Activated naive CD4-positive, alpha-beta T cell treated with anti-CD3 and anti-CD28 coated beads, Interleukin-2, amount 50 U/mL, for 24 hours (primary cell): ENCODE results near the gene SCPEP1.

Source experiments
- H3K27ac Mint-ChIP-seq: one replicate; pipeline ENCODE4 v1.8.0; 2021; ENCODE audit warnings: mild to moderate bottlenecking, mixed read lengths
- H3K27me3 Mint-ChIP-seq: one replicate; pipeline ENCODE4 v1.8.0; 2021; ENCODE audit warnings: mixed read lengths
- H3K36me3 Mint-ChIP-seq: one replicate; pipeline ENCODE4 v1.8.0; 2021; ENCODE audit warnings: mixed read lengths
- H3K4me1 Mint-ChIP-seq: one replicate; pipeline ENCODE4 v1.8.0; 2021; ENCODE audit warnings: mixed read lengths
- H3K4me3 Mint-ChIP-seq: one replicate; pipeline ENCODE4 v1.8.0; 2021; ENCODE audit warnings: mild to moderate bottlenecking, mixed read lengths
- H3K9me3 Mint-ChIP-seq: one replicate; pipeline ENCODE4 v1.8.0; 2021; ENCODE audit warnings: mixed read lengths

The SCPEP1 gene

DNA sequence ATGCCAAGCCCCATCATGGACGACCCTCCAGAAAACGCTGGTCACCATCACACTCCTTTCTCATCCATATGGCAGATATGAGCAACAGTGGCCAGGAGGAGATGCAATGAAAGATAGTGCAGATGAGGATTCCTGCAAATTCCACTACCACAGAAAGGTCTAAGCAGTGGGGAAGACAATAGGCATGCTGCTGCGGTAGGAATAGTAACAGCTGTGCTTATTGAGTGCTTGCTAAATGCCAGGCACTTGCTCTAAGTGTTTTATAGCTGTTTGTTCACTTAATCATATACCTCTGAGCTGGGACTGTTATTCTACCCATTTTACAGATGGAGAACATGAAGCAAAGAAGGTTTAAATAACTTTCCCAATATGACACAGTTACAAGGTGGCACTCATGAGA, 60.6 kb downstream of the SCPEP1 start:
- peaks cover 1% of the 10 kb centered on the region for H3K36me3 Mint-ChIP-seq
- no peak overlapping the region for H3K27ac Mint-ChIP-seq
- no peaks in the 10 kb centered on the region for H3K9me3 Mint-ChIP-seq
- no peaks in the 10 kb centered on the region for H3K4me1 Mint-ChIP-seq
- peaks cover 26% of the 10 kb centered on the region for H3K27me3 Mint-ChIP-seq
- H3K4me3 Mint-ChIP-seq: no peak overlapping the region

DNA sequence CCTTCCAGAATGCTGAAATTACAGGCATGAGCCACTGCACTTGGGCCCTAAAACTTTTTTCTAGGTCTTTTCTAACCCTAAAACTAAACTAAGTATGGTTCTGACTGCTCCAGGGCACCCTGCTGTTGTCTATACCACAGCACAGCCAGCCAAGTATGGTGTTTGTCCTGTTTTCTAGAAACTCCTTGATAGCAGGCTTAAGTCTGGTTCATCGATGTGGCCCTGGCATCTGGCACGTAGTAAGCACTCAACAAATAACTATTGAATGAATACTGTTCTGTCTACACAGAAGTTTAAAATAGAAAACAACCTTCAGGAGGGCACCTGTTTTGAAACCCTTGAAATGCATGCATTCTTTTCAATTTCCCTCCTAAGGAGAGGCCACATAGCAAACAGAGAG, 62.6 kb downstream of the SCPEP1 start:
- Mint-ChIP-seq H3K4me1 (peaks cover 4% of the 10 kb centered on the region), H3K36me3 (peaks cover 3% of the 10 kb centered on the region), H3K4me3 (no peak overlapping the region), H3K27ac (no peak overlapping the region), H3K9me3 (no peaks in the 10 kb centered on the region), H3K27me3 (peaks cover 38% of the 10 kb centered on the region)

DNA sequence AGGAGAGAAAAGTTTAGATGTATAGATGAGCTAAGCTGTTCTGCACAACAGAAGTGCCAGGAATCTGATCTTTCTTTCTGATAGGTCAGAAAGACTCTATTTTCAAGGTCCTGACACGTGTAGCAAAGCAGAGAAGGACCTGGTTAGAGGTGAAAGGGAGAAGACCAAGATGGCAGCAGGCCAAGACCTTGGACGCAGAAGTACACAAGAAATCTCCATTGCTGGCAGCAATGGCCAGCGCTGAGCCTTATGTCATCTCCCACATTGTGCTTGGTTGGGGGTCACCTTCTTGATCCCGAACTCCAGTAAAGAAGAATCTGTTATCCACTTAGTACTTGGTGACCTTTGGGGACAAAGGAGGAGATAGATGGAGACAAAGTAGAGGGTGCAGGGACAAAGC, 65.3 kb downstream of the SCPEP1 start:
- Mint-ChIP-seq H3K4me1 (peaks cover 16% of the 10 kb centered on the region), H3K27ac (no peak overlapping the region), H3K36me3 (peaks cover 5% of the 10 kb centered on the region), H3K9me3 (no peaks in the 10 kb centered on the region), H3K27me3 (peaks cover 45% of the 10 kb centered on the region), H3K4me3 (no peak overlapping the region)

DNA sequence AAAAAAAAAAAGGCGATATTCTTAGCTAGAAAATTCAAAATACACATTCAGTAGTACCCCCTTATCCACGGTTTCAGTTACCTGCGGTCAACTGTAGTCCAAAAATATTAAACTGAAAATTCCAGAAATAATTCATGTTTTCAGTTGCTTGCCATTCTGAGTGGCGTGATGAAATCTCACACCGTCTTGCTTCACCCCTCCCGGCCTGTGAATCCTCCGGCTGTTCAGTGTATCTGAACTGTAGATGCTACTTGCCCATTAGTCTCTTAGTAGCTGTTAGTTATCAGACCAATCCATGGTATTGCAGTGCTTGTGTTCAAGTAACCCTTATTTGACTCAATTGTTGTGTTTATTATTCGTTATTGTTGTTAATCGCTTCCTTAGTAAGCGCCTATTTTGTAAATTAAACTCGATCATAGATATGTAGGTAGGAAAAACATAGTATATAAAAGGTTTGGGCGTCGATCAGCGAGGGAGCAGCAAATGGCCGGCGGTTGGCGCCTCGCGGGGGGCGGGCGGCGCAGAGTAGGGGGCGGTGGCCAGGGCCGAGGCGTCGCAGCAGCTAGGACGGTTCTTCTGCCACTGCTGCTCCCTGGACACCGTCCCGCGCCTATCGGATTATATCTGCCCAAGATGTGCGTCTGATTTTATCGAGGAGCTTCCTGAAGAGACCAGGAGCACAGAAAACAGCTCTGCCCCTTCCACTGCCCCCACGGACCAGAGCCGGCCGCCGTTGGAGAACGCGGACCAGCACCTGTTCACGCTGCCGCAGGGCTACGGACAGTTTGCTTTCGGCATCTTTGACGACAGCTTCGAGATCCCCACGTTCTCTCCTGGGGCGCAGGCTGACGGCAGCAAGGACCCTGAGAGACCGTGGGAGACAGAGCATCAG, 67.3 kb downstream of the SCPEP1 start:
- Mint-ChIP-seq H3K27me3 (peaks cover 37% of the 10 kb centered on the region), H3K4me3 (peak overlapping the region; percentile 84), H3K36me3 (peaks cover 5% of the 10 kb centered on the region), H3K4me1 (peaks cover 16% of the 10 kb centered on the region), H3K27ac (no peak overlapping the region), H3K9me3 (no peaks in the 10 kb centered on the region)

DNA sequence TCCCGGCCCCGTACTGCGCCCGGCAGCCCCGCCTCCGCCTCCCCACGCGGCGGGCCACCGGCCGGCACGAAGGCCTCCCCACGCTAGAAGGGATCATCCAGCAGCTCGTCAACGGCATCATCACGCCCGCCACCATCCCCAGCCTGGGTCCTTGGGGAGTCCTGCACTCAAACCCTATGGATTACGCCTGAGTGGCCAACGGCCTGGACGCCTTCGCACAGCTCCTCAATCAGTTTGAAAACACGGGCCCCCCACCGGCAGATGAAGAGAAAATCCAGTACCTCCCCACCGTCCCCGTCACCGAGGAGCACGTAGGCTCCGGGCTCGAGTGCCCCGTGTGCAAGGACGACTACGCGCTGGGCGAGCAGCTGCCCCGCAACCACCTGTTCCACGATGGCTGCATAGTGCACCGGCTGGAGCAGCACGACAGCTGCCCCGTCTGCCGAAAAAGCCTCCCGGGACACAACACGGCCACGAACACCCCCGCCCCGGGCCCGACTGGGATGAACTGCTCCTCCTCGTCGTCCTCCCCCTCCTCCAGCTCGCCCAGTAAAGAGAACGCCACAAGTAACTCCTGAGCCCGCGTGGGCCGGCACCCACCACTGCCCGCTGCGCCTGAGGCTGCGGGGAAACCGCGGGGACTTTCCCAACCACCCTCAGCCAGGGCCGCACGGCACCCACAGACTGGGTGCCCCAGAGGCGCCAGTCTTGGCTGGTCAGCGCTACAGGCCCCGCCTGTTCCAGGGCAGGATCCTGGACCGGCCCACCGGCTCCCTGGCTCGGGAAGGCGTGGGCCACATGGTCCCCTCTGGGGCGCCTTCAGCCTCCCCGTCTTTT, 68.2 kb downstream of the SCPEP1 start:
- no peaks in the 10 kb centered on the region for H3K9me3 Mint-ChIP-seq
- H3K27ac Mint-ChIP-seq: no peak overlapping the region
- H3K4me3 Mint-ChIP-seq: peak overlapping the region; percentile 84
- peaks cover 37% of the 10 kb centered on the region for H3K27me3 Mint-ChIP-seq
- H3K4me1 Mint-ChIP-seq: peaks cover 16% of the 10 kb centered on the region
- peaks cover 5% of the 10 kb centered on the region for H3K36me3 Mint-ChIP-seq

DNA sequence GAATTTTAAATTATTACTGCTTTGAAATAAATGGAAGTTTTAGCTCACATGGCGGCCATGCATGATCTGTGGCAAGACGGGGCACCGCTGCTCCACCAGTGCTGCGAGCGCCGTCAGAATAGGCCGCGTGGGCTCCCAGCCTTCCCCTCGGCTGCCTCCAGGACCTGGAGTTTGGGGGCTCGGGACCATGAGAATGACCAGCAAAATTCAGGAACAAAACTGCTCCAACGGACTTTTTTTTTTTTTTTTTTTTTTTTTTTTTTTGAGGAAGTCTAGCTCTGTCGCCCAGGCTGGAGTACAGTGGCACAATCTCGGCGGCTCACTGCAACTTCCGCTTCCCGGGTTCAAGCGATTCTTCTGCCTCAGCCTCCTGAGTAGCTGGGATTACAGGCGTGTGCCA, 68.8 kb downstream of the SCPEP1 start:
- peaks cover 5% of the 10 kb centered on the region for H3K36me3 Mint-ChIP-seq
- peak overlapping the region; percentile 71 for H3K4me3 Mint-ChIP-seq
- H3K27ac Mint-ChIP-seq: no peak overlapping the region
- peaks cover 16% of the 10 kb centered on the region for H3K4me1 Mint-ChIP-seq
- H3K27me3 Mint-ChIP-seq: peaks cover 37% of the 10 kb centered on the region
- H3K9me3 Mint-ChIP-seq: no peaks in the 10 kb centered on the region

DNA sequence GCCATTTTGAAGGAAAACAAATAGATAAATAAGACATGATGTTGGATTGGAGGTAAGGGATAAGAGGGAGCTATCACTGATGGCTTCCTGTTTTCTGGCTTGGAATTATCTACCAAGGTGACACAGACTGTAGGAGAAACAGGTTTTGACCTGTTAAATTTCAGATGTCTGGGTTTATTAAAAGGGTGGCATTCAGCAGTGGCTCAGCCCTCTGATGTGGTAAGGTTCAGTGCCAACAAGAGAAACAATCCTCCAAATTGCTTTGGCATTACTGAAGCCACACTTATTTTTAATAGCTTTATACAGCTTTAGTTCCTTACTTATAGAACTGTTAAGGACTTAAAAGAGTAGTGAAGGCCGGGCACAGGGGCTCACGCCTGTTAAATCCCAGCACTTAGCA, 70.2 kb downstream of the SCPEP1 start:
- Mint-ChIP-seq H3K27me3 (peaks cover 33% of the 10 kb centered on the region), H3K36me3 (peaks cover 5% of the 10 kb centered on the region), H3K4me3 (no peak overlapping the region), H3K4me1 (peaks cover 16% of the 10 kb centered on the region), H3K9me3 (no peaks in the 10 kb centered on the region), H3K27ac (peak overlapping the region; percentile 2)

DNA sequence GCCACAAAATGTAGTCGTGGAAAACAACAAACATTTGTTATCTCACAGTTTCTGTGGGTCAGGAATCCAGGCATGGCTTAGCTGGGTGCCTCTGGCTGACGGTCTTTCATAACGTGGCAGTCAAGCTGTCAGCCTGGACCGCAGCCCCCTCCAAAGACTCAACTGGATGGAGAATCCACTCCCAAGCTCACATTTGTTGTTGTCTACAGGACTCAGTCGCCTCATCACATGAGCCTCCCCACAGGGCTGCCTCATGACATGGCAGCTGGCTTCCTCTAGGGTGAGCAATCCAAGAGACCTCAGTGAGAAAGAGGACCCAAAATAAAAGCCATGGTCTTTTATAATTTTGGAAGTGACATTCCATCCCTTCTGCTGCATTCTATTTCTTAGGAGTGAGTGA, 72.4 kb downstream of the SCPEP1 start:
- Mint-ChIP-seq H3K4me1 (peaks cover 17% of the 10 kb centered on the region), H3K36me3 (peaks cover 2% of the 10 kb centered on the region), H3K27me3 (peaks cover 16% of the 10 kb centered on the region), H3K4me3 (no peak overlapping the region), H3K9me3 (no peaks in the 10 kb centered on the region), H3K27ac (no peak overlapping the region)

DNA sequence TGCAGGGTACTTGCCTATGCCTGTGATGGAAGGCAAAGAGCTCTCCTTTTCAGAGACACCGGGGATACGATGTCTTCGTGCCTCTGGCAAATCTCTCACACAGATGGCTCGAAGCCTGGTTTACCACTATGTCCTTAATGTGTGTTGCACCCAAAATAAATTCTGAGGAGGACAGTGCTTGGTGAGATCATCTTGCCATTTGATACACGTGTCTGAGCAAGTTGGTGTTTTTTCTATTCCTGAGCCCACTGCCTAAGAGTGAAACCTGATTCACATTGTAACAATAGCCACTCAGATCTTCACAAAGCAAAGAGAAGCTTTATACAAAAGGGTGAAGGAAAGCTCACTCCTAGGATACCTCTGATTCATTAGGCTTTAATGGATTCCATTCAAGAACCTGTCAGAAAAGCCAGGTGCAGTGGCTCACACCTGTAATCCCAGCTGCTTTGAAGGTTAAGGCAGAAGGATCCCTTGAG, 74.0 kb downstream of the SCPEP1 start:
- H3K4me3 Mint-ChIP-seq: no peak overlapping the region
- no peak overlapping the region for H3K27ac Mint-ChIP-seq
- peaks cover 2% of the 10 kb centered on the region for H3K36me3 Mint-ChIP-seq
- peaks cover 9% of the 10 kb centered on the region for H3K4me1 Mint-ChIP-seq
- H3K9me3 Mint-ChIP-seq: no peaks in the 10 kb centered on the region
- H3K27me3 Mint-ChIP-seq: peaks cover 10% of the 10 kb centered on the region
